HG03354 (cell line): ENCODE data around the gene ATP4A.

Source experiments
- ATAC-seq: cut with Tn5 transposase; IDR thresholded peaks from one replicate; pipeline ENCODE4 v1.9.1; 2021; ENCODE audit warnings: mild to moderate bottlenecking; ENCODE audit not compliant: unreplicated experiment, poor library complexity, severe bottlenecking

ATP4A gene

GRCh38 chr19:35509018-35509652 lies 54.3 kb downstream of the ATP4A start:
- no peak for ATAC-seq

GRCh38 chr19:35508129-35508528 lies 55.3 kb downstream of the ATP4A start:
- no peak for ATAC-seq

GRCh38 chr19:35507561-35507960 lies 55.9 kb downstream of the ATP4A start:
- ATAC-seq: no peak

GRCh38 chr19:35506011-35506410 lies 57.4 kb downstream of the ATP4A start:
- no peak for ATAC-seq

- no peak for ATAC-seq
These were observed 60.7 kb downstream of the ATP4A start for GRCh38 chr19:35502751-35503150.

- no peak for ATAC-seq
These were observed 61.8 kb downstream of the ATP4A start for GRCh38 chr19:35501684-35502083.

GRCh38 chr19:35500611-35501010 lies 62.8 kb downstream of the ATP4A start:
- no peak for ATAC-seq
